ENCODE data around the gene SPINK1.
"Not testable (repeated sequence)": the region's sequence is repeated elsewhere in the genome, so short reads cannot be mapped to it uniquely, and the experiment has no call there.

Gene SPINK1

DNA sequence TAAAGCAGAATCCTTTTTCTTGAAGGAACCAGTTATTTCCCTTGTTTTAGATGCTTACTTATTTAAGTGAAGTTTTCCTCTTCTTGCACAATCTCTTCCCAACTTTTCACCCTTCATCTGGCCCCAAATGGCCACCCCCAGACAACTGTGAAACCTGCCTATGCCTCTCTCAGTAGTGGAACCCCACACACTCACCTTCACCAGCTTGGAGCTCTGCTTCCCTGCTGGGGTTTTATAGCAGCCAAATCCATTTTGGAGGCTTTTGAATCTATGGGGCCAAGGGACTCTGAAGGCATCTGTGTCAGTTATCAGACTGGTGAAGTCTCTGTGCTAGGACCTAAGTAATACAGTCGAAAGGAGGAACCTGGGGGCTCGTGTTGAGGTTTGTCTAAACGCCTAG lies 22.9 kb upstream of the SPINK1 start:
- no peak for DNase-seq

DNA sequence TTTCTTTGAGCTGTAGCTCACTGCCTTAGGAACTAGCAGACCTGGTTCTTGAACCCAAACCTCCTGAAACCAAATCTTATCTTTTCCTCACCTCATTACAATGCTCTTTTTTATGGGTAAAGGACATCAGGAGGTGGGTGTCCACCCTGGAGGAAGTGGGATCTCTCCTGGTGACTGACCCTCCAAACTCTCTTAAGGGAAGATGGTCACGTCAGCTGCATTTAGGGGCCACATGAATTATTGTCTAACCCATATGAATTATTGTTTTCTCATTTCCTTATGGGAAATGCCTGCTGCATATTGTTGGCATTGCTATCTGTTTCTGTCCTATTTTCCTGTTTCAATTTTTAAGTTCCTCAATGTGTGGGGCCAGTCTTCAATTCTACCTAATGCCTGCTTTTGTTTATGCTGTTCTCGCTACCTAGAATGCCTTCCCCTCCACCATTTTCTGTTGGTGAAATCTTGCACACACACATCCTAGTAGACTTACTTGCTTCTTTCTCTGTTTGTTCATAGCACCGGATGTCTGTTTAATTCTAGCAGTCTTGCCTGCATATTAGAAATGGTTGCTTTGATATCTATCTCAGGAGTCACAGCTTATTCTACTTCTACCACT lies 22.0 kb upstream of the SPINK1 start:
- no peak for DNase-seq

DNA sequence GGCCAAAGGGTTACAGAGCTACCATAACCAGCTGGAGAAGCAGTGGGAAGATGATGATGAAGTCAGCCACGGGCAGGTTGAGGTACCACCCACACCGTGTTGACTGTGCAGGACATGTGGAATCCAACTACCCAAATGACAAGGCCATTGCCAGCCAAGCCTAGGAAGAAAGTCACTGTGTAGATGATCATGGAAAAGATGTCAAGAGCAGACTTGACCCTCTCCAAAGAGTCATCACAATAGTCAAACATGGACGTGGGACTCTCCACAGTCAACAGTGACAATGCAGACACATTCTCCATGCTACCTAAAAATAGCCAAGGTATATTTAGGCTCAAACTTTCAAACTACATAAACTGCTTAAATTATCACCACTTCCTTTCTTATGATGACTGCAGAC lies 20.9 kb upstream of the SPINK1 start:
- no peak for DNase-seq

DNA sequence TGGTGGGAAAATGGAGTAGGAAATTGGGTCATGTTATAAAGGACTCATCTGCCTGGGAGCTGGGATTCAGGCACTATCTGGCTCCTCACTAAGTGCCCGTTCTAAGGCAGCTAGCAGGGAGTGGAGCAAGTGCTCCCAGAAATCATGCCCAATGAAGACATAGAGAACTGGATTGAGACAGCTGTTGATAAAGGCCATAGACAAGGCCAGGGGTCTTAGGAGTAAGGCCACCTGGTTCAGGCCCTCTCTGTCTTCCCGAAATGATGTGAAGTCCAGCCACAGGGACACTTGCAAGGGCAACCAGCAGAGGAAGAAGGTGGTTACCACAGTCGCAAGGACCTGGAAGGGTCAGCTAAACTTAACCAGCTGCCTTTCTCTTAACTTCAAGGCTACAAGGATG lies 20.1 kb upstream of the SPINK1 start:
- DNase-seq: no peak

DNA sequence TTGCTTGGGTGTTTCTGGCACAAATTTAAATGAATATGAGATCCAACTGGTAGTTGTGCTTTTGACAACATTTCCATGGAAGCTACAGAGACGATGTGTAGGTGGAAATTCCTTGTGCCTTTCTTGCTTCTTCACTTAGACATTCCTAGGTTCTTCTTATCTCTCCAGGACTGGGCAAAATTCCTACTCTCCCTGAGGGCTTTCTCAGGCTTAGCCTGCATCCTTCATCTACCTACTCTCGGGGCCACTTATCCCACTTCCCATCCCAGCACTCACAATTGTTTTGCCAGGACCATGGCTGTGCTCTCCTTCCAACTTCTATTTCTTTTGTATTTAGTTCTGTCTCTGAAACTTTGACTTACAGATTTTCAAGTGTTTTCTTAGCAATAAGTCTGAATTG lies 17.8 kb upstream of the SPINK1 start:
- DNase-seq: no peak

DNA sequence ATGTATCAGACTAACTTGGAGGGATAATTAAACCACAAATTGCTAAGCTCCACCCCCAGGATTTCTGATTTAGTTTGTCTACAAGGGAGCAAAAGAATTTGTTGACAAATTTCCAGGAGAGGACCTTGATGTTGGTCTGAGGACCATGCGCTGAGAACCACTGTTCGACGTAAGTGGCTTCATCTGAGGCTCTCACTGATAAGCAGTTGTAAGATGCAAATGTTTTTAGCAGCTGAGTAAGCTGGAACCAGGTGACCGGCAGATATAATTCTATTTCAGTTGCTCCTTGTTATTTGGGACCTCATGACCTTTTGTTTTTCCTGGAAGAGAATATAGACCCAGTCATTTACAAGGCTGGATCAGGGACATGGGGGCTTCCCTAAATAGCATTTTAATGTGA lies 14.1 kb upstream of the SPINK1 start:
- no peak for DNase-seq

DNA sequence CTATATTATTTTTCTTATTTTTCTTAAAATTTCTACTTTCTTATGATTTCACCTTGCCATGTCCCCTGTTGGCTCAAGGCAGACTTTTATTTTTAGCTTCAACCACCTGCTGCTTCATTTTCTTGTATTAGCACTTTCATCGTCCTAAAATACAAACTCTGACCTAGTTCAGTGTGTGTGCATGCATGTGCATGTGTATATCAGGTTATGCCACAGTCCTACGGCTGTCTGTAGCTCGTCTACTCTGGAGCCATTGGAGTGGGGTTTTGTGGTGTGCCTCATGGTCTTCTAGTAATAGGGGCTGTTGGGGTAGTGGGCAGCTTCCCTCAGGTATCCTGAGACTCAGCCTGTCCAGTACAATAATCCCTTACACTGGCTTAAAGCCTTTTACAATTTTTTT lies 13.4 kb upstream of the SPINK1 start:
- DNase-seq: no peak

DNA sequence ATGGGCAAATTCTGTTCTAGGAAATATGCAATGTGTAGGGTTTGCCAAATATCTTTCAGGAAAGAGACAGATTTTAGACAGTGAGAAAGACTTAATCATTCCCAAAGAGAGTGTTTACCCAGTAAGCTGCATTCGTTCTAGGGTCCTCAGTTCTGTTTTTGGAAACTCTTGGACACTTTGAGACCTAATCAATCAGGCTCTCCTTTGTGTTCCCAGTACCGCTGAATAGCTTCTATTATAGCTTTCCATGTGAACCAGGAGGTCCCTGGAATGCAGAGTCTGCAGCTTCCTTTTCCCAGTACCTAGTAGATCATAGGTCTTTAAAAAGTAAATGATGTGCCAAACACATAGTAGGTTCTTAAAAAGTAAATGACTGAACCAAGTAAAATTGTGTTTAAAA lies 11.4 kb upstream of the SPINK1 start:
- no peak for DNase-seq

DNA sequence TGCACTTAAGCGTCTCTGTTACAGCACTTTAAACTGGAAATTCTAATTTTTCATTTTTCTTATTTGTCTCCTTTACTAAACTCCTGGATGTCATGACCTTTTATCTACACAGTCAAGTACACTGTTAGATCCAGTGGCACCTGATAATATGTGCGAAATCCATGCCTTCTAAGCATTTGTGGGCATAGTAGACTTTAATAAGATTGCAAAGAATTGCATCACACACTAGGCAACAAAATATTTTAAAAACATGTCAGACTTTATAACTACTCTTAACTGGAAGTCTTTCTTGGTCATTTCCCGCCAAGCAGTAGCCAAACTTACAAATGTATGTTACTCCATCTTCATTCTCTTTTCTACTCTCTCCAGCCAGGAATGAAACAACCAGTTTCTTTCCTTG lies 5.0 kb upstream of the SPINK1 start:
- DNase-seq: no peak

DNA sequence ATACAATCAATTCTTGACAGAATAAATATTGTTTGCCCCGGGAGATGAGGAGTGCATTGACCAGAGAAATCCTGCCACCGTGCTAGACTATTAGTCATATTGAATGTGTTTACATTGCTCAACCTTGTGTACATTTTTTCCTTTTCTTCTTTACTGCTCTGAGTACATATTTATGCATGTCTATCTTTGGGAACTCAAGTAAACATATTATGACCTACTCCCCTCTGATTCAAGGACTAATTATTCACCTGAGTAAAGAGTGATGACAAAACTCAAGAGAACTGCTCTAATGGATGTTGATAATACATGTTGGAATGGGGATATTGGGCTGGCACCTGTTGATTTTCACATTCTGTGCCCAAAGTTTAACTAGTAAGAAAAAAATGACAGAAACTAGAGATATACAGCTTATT lies 3.9 kb upstream of the SPINK1 start:
- no peak for DNase-seq

DNA sequence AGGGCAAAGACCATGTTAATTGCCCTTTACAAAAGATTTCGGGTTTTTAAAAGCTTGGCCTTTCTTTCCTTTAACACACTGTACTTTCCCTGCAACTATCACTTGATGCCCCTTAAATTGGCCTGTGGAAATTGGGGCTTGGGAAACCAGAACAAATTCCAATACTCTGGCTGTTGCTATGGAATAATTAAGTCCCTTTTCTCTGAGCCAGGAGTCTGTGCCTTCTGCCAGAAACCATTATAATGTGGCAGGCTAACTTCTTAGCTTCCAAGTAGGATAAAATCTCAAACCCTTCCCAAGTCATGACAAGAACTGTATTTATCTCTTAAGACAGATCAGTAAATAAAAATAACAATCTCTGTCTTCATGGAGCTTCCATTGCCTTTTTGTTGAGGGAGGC lies 1.1 kb upstream of the SPINK1 start:
- DNase-seq: no peak

DNA sequence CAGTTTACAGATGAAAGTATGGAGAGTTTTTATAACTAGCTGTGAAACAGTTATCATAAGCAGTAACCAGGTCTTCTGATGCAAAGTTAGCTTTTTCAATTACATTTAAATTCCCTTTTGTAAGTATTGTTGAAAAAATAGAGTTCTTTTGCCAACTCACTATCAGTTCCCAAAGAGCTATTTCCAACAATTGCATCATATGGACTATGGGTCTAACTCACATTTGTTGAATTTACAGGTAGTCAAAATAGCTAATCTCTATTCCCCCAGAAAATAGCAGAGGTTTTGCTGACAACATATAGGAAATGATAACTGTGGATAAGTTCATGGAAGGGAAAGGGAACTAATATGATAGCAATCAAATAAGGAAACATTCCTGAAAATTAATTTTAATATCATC lies 1.4 kb downstream of the SPINK1 start:
- no peak for DNase-seq

DNA sequence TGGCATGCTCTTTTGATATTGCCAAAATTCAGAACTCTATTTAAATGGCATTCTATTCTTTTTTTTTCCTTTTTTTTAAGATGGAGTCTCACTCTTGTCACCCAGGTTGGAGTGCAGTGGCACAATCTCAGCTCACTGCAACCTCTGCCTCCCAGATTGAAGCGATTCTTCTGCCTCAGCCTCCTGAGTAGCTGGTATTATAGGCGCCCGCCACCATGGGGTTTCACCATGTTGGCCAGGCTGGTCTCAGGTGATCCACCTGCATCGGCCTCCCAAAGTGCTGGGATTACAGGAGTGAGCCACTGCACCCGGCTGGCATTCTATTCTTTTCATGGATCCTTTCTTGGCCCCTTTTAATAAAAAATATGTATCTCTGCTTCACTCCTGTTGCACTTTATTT lies 4.5 kb downstream of the SPINK1 start:
- not testable (repeated sequence) for DNase-seq

DNA sequence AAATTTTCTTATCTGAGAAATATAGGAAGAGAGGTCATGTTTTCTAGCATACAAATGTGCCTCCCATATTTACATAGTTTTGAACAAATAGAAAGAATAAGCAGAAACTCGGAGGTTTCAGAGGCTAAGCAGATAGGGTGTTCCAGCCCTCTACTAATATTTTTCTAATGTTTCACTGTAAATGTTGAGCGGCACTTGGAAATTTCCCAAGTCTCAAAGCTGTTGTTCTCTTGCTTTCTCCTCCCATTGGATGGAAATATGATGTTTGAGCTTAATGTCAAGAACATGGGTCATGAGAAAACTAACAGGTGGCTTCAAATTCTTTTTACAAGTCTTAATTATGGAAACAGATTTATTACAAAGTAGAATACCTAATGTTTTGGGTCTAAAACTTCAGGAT lies 5.1 kb downstream of the SPINK1 start:
- no peak for DNase-seq

DNA sequence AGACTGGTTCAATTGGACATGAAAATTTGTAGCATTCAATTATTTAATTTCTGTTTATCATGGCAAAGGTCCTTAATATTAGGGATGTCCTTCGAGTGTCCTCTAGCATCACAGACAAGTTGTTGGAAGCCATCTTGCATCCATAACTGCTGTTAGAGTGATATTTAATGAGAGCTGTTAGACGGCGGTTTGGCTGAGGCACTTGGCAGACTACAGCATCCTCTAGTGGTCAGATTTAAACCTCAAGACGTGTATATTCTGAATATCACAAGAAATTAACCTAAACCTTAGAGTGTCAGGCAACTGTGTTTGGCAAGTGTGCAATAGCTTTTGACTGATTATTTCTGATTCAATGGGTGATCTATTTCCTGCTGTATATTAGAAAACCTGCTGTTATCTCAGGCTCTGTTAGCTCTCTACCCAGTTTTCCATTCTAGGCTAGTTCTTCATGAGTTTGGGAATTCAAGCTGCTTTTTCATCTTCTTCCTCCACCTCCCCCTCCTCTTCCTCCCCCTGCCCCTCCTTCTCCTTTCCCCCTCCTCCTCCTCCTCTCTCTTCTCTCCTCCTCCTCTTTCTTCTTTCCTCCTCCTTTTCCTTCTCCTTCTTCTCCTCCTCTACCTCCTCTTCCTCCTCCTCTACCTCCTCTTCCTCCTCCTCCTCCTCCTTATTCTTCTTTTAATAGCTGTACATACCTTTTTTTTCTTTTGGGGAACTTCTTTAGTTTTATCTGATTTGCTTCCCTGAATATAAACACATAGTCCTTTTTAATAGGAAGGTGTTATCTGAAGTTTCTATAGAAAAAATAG lies 8.6 kb downstream of the SPINK1 start:
- DNase-seq: peak; percentile 9

DNA sequence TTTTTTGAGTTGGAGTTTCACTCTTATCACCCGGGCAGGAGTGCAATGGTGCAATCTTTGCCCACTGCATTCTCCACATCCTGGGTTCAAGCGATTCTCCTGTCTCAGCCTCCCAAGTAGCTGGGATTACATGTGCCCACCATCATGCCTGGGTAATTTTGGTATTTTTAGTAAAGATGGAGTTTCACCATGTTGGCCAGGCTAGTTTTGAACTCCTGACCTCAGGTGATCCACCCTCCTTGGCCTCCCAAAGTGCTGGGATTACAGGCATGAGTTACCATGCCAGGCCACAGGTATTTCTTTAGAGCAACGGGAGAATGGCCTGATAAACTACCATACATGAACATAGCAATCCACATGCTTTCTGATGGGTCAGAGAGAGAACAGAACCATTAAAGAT lies 9.2 kb downstream of the SPINK1 start:
- not testable (repeated sequence) for DNase-seq

DNA sequence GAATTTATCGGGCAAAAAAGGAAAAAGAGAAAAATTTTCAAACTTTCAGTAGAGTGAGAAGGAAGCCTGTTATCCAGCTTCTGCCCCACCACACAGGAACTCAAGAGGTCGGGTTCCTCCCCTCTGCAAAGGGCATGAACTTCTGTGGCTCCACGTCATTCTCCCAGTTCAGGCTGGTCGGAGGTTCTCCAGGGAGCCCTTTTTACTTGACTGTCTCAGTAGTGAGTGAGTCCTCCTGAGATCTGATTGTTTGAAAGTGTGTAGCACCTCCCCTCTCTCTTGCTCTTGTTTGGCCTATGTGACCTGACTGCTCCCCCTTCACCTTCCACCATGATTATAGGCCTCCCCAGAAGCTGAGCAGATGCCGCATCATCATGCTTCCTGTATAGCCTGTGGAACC lies 9.7 kb downstream of the SPINK1 start:
- no peak for DNase-seq

DNA sequence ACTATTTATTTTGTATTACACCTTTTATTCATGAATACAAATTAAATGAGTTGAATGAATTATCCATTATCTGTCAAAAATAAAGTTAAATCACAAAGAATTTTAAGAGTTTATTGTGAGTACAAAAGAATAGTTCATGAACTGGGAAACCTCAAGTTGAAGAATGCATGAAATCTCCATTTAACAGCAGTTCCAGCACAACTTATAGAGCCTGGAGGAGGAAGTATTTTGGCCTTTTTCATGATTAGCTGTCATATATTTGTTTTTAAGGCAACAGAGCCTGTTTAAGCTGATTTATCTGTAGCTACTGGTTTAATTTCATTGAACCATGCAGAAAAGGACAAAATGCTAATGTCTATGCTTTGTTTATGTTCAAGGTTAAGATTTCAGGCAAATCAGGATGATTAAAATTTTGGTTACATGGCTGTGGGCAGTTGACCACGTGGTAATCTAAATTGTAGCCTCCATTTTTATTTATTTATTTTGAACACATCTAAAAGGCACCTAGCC lies 12.2 kb downstream of the SPINK1 start:
- no peak for DNase-seq

DNA sequence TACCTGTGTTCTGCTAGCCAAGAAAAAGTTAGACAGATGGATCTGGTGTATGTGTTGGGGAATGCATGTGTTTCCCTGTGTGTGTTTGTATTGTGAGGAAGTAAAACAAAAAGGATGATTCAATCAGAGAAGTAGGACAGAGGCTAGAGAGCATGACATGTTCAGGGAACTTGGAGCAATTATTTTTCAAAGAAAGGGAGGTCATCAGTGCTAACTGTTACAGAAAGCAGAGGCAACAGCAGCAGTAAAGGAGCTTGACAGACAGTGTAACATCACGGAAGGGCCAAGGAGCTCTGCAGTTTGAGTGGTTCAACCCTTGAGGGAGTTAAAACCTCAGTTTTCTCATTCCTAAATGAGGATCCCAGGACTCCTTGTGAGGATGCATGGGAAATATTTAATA lies 13.2 kb downstream of the SPINK1 start:
- no peak for DNase-seq

DNA sequence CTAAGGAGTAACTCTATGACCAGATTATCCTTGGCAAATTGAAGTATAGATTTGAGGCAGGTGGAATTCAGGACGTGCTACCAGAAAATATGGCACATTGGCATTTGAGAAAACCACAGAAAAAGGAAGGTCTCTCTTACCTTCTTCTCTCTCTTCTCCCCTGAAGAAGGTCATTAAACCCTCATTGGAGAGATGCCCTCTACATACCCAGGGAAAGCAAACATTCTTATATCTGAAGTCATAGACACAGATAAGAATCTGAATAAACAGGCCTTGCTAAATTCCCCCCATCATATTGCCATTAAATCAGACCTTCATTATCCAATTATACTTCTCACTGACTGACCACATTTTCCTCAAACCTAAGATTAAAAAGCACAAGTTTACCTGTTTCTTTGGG lies 17.8 kb downstream of the SPINK1 start:
- DNase-seq: no peak

DNA sequence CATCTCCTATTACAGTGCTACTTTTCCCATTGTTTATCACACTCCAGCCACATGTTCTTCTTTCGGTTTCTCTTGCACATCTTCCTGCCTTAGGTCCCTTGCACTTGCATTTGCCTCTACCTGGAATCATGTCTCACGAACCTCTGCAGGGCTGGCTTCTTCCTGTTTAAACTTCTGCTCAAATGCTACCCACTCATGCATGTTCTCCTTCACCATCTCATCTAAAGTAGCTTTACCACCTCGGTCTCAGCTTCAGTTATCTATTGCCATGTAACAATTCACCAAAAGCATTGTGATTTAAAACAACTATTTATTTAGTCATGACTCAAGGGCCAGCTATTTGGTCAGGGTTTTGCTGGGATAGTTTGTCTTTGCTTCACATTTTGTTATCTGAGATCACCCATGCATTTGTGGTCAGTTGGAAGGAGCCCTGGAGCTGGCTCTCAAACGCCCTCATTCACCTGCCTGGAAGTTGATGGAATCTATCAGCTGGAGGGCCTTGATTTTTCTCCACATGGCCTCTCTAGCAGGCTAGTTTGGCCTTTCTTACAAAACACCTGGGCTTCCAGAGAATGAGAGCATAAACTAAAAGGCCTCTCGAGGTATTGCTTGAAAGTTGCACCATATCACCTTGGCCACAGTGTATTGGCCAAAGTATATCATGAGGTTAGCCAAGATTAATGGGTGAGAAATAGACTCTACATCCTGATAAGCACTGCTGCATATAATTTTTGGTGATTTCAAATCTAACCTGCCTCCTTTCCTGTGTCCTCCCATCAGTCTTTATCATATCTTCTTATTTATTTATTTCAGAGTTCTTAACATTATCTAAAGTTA lies 21.4 kb downstream of the SPINK1 start:
- DNase-seq: no peak

DNA sequence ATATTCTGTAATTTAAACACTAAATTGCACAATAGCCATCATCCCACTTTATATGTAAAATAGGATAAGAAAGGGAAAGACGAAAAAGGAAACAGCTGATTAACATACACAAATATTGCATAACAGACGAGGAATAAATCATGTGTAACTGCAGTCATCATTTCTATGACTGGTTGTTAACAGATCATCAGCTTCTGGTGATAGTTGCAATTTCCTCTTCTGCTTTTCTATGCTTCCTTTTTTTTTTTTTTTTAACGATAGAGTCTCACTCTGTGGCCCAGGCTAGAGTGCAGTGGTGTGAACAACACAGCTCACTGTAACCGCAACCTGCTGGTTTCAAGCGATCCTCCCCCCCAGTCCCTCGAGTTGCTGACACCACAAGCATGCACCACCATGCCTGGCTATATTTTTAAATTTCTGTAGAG lies 26.4 kb downstream of the SPINK1 start:
- no peak for DNase-seq

DNA sequence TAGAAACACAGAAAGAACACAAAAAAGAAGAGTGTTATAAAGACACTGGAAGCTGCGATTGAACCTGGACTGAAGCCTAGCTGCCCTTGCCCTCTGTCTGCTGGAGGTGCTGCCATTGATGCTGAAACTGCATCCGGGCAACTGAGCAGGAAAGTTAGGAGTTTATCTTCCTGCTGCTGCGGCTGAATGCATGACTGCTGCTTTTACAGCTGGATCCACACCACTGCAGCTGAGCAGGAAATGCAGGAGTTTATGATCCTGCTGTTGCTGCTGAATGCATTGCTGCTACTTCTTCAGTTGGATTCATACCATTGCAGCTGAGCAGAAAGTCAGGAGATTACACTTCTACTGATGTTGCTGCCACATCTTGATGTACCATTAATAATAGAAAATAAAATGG lies 27.1 kb downstream of the SPINK1 start:
- DNase-seq: no peak

DNA sequence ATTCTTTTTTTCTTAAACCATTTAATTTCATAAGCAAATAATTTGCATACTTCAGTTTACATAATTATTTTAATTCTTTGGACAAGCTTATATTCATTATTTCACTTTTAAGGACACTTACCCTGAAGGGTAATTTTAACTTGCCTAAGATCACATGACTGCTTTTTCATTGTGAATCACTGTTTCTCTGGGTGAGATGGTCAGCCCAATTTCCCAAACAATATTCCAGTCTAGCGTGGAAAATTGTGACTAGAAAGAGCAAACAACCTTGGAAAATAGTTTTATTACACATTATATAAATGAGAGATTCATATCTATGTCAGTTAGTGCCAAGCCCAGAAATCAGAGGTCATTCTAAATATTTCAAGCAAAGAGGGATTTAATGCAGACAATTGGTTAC lies 27.5 kb downstream of the SPINK1 start:
- no peak for DNase-seq
